GM21786 (cell line): Measurements from ENCODE around the gene ITPR1.
A peak's percentile ranks its signal among the peaks of the same experiment; 100 is the strongest.

Experiments used
- ATAC-seq: cut with Tn5 transposase; IDR thresholded peaks from one replicate; pipeline ENCODE4 v1.9.1; 2021; ENCODE audit not compliant: unreplicated experiment

The ITPR1 gene

DNA sequence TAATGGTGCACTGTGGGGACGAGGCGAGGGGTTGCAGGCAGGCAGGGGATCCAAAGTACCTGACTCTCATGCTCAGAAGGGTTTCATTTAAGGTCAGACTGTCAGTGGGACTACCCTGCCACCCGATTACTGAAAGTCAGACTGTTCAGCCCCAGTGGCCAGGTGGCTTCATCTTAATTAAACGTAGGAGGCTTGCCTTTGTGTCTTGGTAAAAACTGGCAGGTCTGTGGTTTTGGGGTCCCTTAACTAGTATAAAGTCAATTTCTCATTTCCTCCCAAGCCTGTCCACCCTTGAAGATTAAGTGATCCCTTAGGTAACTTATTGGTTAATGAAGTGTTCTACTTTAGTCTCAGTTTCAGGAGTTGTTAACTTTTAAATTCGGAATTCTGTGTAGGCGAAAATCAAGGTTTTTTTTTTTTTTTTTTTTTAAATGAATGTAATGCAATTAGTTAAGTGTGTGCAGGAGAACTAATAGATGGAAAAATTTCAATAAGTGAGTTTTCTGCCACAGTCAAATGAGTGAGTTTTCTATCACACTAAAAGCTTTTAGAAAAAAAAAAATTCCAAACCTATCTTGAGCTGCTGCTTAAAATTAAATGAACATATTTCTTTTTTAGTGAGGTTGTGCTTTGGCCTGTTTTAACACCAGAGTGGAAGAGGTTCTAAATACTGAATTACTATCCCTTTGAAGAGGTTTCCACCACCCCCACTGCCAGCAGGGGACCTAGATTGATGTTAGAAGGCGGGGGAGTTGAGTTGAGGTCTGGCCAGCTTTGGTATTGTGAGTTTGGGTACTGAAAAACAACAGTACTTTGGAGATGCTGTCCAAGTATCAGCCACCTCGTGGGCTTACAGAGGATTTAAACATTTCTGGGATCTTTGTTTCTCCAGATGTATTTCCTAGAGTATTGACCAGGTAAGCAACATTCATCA lies 15.2 kb downstream of the ITPR1 start:
- ATAC-seq = peak; percentile 61

DNA sequence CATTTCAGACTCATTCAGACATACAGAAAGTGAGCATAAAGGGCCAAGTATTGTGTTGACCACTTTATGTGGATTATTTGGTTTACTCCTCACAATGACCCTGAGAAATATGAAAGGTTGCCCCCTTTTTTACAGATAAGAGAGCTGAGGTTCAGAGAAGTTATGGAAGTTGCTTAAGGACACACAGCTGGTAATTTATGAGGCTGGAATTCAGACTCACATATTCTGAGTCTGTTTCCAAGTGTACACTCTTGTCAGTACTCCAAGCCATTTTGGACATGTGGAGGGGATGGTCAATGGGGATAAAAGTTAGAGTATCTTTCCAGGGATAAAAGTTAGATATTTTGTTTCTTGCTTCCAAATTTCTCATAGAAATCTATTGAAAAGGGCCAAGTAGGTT lies 15.9 kb downstream of the ITPR1 start:
- no peak for ATAC-seq

DNA sequence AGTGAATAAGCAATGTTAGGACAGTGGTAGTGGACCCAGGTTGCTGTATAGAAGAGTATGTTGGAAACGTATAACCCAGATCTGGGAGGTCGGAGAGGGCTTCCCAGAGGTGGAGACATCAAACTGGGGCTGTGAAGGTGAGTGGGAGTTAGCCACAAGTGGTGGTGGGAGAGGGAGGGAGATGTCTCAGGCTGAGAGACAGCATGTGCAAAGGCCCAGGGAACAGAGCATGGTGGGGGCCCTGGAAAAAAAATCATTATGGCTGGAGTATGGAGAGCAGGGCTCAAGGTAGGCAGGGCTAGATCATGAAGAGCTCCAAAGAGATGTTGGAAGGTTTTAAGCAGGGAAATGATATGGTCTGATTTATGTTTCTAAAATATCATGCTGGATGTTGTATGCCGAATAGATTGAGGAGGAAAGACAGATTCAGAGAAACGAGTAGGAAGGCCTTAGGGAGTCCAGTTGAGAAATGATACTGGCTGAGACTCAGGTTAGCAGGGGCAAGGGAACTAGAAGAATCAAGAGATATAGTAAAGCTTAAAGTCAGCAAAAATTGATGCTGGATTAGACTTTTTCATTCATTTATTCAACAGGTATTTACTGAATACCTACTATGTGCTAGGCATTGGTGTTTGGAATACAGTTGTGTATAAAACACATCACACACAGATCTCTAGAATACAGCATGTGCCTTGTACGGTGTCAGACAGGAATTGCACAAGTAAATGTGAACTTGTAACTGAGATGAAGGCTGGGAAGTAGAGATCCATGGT lies 17.0 kb downstream of the ITPR1 start:
- no peak for ATAC-seq

DNA sequence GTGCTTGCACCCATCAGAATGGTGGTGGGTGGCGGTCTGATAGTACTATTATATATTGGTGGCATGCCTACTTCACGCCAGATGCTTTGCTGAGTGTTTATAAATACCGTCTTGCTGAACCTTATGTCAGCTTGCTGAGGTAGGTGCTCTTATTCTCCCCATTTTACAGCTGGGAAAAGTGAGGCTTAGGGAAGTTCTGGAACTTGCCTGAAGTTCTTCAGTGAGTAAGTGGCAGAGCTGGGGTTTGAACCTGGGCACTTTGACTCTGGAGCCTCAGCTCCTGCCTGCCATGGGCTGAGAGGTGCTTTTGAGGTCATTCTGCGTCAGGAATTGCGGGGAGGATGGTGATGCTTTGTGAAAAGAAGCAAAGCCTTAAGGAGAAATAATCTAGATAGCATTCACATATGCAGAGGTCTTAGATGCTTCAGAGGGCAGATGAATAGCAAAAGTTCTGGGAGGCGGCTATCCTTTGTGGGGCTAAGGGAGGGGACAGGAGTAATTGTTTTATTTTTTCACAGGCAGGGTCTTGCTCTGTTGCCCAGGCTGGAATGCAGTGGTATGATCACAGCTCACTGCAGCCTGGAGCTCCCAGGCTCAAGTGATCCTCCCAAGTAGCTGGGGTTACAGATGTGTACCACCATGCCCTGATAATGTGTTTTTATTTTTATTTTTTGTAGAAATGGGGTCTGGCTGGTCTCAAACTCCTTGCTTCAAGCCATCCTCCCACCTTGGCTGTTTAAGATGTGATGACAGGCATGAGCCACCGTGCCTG lies 18.5 kb downstream of the ITPR1 start:
- ATAC-seq = no peak

DNA sequence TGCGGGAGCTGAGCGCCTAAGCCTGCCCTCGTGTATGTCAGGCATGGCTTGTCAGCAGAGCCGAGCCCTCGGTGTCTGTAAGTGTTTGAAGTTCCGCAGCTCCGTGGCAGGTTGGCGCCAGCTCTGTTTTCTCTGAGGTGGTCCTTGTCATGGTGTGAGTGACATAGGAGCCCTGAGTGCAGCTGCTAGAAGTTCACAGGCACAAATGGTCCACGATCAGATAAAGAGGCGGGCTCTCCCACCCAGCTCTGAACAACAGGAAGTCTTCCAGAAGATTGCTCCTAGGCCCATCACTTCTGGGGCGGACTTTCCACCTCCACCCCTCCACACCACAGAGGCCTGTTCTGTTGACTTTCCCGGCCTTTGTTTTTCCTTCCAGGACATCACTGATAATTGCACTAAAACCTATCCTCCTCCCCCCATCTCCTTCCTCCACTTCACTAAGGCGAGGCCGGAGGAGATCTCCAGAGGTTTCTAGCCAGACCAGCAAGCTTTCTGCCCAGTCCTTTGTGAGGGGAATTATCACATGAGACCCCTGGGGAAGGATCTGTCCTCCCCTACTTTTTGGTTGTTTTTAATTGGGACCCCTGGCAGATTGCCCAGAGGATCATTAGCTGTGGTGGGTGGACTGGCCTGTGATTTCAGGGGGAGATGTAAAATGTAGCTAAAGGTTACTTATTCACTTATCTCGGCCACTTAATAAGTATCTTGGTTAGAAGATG lies 19.9 kb downstream of the ITPR1 start:
- no peak for ATAC-seq

DNA sequence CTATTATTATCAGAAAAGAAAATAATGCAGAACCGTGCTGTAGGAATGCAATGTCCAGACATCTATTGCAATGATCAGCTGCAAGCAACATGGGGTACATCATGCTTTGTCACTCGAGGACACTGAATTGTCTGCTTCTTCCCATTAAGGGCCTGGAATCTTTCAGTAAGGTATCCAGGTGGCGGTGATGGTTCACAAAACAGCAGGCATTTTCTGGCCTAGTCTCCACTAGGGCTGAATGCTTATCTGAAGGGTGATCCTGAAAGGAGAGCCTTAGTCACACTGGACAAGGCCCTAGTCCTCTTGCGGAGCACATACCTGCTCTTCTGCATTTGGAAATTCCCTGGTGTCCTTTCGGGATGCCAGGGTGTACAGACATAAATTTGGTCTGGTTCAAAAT lies 21.2 kb downstream of the ITPR1 start:
- ATAC-seq = no peak

DNA sequence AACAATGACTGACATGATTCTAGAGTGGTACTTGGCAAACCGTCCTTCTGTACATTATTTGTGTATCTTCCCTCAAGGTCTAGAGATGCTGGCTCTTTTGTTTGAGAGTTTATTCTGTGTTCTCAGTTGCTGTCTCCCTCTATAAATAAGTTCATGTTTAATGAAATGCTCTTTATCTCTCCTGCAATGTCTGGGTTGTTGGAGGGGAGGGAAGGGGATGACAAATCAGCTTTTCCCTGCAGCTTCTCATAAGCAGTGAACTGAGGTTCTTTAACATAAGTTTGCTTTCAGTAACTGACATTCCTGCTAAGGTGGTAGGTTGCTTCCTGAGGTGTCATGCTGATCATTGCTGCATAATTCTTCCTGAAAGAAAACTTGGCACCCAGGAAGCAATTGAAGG lies 21.8 kb downstream of the ITPR1 start:
- no peak for ATAC-seq

DNA sequence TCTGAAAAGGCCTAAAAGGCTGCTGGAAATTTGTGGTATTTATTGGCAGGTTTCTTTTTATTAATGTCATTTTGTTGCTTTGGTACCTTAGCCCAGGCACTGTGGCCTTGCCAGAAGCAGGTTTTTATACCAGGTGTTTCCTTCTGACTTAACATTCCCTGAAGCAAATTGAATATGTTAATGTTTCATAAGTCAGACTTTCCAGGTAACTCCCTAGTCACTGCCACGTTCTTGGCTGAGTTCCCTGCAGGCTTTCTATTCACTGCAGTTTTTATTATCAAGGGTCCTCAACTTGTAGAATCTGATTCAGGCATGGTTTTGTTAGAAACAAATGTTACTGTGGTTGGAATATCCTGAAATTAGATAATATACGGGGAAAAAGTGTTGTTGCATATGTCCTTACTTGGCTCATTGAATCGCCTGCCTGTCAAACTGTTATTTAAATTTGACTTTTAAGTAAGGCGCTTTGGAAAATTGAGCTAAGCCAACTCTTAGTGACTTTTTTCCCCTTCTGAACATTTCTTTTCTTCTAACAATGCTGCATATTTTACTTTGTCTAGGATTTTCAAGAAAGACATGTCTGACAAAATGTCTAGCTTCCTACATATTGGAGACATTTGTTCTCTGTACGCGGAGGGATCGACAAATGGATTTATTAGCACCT lies 22.9 kb downstream of the ITPR1 start:
- no peak for ATAC-seq

DNA sequence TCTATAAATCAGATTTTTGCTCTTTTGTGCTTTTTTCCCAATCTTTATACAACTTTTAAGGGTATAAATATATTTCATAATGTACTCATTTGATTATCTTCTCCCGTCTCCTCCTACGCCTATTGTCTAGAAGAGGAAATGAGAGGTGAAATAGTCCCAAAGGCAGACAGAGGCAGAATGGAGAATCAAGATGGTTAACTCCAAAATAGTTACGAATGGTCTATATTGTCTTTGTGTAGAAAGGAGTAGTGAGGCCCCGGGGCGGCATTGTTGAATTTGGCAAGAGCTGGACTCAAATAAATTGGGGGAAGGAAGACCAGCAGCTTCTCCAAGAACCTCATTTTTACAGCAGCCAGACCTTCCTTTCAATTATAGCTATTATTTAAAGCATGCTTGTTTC lies 23.9 kb downstream of the ITPR1 start:
- ATAC-seq = no peak

DNA sequence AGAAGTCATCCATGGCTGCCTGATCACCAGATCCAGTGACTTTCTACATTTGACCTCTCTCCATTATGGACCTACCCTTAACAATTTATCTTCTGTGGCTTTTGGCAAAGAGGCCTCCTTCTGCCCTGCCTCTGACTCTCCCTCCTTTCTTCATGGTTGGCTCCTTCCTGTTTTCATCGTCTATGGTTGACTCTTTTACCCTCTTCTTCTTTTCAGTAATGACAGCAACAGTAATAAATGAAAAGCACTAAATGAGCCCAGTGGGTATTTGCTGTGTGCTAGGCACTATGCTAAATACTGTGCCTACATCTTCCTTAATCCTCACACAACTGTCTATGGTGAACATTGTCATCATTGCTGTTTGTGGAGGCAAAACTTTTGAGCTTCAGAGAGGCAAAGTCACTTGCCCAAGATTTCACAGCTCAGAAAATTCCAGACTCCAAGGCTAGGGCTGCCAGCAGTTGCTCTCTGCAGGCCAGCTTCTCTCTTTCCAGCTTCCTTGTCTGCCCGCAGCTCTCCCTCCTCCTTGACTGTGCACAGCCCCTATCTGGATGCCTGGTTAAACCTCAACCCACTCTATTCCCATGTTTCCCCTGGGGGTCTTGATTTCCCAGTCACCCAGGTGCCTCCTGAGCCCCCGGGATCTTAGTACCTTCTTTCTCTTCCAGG lies 24.6 kb downstream of the ITPR1 start:
- no peak for ATAC-seq

DNA sequence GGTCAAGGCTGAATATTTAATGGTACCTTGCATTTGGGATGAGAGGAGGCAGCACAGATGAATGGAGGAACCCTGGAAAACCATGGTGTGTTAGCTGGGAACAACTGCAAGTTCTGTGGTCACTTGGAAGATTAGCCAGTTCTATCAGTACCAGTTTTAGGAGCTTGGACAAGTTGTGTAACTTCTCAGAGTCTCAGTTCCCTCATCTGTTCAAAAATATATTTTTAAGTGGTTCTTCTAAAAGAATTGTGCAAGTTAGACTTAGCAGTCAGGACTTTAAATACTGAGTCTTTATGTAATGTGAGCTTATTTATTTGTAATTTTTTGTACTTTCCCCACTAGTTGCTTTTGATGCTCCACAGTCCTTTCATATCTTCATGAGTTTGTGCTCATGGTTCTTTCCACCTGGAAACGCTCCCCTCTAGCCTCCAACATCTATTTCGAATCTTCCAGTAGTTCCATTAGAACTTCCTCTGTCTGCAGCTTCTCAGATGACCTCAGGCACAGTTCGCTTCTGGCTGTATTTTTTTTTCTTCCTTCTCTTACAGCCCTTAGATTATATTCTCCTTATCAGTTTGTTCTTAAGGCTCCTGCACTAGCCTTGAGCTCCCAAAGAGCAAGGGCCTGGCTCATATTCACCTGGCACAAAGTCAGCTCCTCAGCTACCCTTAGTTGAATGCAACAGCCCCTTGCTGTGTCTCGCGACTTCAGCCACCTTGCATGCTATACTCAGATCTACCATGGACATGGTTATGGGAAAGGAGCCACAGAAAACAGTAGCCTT lies 27.1 kb downstream of the ITPR1 start:
- no peak for ATAC-seq

DNA sequence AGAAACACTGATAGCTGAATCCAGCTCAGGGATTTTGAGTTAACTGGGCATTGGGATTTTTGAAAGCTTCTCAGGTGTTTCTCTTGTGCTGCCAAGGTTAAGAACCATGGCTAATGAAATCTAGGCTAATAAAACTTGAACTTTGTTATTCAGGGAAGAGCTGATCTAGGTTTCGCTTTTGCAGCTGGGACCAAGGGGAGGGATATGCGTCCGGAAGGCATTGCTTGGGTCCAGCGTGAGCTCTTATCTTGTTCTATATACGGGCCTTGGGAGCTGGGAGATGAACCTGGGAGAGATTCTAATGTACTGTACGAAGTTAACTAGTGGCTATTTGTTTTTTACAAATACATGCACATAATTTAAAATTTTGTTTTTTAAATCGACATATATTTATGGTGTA lies 29.8 kb downstream of the ITPR1 start:
- no peak for ATAC-seq

DNA sequence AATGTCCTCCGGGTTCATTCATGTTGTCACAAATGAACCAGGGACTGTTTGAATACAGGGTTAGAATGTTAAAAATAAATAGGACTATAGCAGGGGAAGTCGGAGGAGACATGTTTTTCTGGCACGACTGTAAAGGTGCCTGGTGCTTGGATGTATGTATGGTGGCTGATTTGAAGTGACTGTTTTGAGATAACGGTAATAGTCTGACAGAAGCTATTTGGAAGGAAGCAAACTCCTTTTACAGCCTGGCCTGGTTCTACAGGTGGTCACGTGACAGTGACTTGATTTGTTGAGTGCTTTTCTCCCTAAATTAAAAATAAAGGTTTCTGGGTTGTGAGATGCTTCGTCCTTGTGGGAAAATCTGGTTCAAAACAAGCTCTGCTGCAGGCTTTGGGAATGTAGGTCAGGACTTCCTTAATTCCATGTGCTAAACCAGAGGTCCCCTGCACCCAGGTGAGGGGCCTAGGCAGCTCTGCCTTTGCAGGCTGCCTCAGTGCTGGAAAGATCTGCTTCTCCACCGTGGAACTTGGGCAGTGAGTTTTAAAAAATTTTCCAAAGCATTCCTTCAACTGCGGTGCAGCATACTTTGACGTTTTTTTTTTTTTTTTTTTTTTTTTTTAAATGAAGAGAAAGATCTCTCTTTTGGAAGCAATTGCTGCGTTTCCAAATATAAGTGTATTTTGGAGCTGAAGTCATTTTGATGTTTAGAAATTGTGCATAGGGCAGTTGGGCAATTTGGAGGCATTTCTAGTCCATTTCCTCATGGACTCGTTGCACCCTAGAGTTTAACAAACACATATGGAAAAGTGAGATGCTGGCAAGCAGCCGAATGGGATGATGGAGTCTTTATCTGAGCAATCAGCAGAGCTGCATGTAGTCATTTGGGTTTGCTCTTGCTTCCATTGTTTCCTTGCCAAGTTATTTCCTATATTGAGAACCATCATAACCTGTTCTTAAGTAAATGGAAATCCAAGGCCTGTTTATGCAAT lies 30.9 kb downstream of the ITPR1 start:
- no peak for ATAC-seq

DNA sequence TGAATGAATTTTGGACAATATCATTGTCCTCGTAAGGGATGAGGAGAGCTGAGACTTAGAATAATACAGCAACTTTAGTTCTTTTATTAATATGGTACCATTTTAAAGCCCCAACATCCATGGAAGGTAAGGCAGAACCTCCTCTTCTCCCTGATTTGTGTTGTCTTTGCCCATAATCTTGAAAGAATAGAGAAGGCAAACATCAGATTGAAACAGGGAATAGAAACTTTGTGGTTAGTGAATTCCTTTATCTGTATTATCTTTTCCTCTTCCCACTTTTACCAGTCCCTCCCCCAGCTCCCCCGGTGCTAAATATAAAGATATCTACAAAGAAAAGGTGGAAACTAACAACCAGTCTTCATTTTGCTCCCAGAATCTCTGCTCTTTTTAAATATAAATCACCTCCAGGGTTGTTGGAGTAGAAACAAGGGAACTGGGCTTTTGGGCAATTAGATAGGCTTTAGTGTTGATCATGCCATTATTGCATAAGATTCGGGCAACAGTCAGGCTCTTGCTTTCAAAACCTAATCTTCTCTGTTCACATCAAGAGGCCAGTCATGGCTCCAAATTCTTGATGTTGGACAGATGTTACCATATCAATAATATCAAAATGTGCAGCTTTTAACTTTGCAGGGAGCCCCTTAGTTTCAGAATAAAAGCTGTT lies 32.5 kb downstream of the ITPR1 start:
- ATAC-seq = no peak

DNA sequence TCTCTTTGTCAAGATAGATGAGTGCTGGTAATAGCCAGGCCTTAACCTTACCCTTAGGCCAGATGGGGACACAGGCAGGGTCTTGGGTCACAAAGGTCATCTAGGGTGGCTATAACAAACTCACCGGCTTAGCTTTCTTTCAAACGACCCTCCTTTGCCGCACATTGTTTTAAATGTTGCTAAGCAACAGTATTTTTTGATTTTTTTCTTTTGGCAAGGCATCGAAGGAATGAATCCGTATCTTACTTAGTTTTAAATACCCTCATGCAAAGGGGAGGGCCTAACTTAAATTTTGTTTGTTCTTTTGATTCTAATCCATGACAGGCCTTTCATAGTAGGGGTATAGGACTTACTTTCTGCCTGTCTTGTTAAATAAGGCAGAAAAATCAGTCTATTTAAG lies 35.2 kb downstream of the ITPR1 start:
- no peak for ATAC-seq

DNA sequence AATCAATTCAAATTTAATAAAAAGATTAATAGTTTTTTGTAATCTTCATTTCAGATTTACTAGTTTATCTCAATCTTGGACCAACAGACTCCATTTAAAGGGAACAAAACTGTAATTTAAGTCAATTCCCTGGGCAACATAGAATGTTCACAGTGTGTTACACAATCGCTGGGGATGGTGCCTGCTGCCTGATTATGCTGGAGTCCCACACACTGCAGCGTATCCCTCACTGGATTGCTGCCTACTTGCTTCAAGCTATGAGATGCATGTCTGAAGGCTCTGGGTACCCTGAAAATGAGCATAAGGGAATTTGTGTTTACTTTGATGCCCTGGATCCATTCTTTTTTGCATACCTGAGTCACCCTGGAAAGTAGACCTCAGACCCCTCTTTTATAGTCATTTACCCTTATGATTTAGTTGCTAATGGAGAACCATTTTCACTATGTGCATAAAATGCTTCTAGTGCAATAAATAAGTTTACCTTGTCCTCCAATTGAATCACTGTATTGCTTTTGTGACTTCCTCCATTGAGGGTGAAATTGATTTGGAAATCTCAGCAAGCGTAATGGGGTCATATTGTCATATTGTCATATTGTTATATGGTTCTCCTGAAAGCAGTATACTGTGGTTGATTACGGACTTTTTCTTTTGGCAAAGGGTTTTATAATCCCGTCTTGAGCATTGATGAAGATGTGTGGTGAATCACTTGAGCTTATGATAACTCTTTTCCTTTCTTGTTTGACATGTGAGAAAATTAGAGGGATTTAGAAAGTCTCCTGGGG lies 35.9 kb downstream of the ITPR1 start:
- ATAC-seq = no peak
